HG03097 (cell line): ENCODE measurements around the gene PTPN11.
A peak's percentile ranks its signal among the peaks of the same experiment; 100 is the strongest.
"Not testable (repeated sequence)": the region's sequence is repeated elsewhere in the genome, so short reads cannot be mapped to it uniquely, and the experiment has no call there.

Experiments used
- ATAC-seq: cut with Tn5 transposase; IDR thresholded peaks from one replicate; pipeline ENCODE4 v1.9.1; 2021; ENCODE audit not compliant: unreplicated experiment, low FRiP score

PTPN11 gene

DNA sequence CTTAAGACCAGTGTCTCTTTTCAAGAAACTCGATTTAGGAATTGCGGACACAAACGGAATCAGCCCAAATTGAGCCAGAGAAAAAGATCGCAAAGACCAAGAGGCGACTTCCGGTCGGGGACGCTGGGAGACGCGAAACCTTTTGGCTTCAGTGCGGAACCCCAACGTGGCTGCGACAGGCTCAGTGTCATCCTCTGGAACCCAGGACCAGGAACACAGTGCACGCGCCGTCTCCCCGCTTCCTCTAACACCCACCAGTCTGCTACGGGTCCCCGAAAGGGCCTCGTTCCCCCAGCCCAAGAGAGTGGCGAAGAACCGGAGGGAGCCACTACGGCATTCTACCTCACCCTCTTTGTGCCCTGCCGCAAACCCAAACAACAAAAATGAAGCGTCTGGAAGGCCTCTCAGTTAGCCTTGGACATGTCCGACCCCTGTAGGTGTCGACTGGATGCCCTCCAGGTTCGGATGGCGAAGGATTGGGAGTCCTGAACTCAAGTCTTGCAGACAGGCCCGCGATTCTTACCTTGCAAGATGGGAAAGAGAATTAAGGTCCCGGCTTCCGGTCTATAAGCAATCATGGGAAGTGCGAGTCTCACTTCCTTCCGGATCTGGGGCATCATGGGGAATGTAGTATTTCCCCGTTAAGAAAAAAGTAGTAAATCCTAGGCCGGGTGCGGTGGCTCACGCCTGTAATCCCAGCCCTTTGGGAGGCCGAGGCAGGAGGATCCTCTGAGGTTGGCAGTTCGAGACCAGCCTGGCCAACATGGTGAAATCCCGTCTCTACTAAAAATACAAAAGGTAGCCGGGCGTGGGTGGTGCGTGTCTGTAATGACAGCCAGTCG lies 9.5 kb upstream of the PTPN11 start, which contains the start of gene RPL6:
RPL6 (minus strand) TSS at position 542 of the 842 bp plus-strand sequence. CDS start 949 bp downstream, outside the sequence.
- ATAC-seq: peak; percentile 68

DNA sequence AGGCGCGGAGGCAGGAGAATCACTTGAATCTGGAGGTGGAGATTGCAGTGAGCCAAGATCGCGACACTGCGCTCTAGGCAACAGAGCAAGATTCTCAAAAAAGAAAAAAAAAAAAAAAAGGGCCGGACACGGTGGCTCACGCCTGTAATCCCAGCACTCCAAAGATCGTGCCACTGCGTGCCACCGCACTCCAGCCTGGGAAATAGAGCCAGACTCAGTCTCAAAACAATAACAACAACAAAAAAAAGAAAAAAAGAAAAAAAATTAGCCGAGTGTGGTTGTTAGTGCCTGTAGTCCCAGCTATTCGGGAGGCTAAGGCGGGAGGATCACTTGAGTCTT lies 8.9 kb upstream of the PTPN11 start:
- no peak for ATAC-seq

DNA sequence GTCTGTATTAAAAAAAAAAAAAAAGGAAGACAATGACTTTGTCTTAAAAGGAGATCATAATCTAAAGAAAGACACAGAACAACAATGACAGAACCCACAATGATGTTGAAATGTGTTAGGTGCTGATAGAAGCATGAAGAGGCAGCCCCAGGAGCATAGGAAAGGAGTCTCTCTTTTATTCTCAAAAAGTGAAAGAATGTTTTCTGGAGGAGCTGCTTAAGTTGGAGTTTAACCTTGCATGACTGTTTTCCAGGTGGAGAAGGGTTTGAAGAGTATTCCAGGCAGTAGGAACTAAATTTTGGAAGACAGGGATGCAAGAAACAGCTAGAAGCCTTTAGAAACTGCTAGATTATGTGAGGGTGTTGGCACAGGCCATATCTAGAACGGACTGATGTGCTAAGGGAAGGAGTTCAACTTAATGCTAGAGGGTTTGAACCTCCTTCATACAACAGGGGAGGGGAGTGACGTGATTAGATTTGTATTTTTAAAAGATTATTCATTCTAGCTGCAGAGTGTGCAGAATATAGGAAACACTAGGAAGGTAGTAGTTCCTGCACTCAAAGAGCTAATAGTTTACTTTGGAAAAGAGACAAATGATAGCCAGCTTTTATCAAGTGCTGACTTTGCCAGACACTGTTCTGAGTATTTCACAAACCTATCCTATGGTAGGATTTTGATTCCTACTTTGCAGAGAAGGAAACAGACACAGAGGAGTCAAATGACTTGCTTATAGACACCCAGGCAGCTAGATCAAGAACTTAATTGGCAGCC lies 4.7 kb upstream of the PTPN11 start:
- no peak for ATAC-seq

DNA sequence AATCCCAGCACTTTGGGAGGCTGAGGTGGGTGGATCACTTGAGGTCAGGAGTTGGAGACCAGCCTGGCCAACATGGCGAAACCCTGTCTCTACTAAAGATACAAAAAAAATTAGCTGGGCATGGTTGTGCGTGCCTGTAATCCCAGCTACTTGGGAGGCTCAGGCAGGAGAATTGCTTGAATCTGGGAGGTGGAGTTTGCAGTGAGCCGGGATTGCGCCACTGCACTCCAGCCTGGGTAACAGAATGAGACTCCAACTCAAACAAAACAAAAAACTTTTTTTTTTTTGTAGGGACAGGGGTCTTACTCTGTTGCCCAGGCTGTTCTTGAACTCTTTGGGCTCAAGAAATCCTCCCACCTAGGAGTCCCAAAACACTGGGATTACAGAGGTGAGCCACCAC lies 3.3 kb upstream of the PTPN11 start:
- ATAC-seq: not testable (repeated sequence)

DNA sequence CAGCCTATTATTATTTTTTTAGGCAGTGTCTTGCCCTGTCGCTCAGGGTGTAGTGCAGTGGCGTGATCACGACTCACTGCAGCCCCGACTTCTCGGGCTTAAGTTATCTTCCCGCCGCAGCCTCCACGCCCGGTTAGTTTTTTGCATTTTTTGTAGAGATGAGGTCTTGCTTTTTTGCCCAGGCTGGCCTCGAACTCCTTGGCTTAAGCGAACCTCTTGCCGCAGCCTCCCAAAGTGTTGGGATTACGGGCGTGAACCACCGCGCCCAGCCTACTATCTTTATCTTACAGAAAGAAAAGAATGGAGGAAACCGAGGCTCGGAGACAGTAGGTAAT lies 507 bp upstream of the PTPN11 start:
- ATAC-seq: no peak

GRCh38 chr12:112419297-112420133 lies 768 bp downstream of the PTPN11 start:
- ATAC-seq: no peak

DNA sequence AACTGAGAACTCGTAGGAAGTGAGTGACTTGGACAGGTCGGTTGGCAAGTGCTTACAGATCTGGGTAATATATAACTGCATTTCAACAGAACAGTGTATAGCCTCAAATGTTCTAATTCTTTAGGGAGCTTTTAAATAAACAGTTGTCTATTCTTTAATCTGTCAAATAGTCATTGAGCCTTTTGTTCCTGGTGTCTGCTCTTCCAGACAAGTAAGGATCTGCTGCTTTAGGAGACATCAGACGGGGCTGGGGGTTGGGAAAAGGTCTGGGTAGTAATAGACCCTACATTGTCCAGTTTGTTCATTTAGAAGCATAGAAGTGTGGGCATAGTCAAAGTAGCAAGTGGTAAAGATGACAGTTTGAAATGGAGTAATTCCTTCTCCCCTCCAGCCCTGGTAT lies 2.0 kb downstream of the PTPN11 start:
- ATAC-seq: no peak

DNA sequence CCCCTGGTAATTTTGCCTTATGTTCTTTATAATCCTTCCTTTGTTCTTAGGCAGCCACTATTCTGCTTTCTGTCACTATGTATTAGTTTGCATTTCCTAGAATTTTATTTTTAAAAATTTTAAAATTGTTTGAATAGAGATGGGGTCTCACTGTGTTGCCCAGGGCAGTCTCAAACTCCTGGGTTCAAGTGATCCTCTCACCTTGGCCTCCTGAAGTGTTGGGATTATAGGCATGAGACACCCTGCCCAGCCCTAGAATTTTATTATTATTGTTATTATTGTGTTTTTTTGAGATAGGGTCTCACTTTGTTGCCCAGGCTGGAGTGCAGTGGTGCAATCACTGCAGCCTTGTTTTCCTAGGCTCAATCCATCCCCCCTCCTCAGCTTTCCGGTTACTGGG lies 2.6 kb downstream of the PTPN11 start:
- ATAC-seq: no peak

DNA sequence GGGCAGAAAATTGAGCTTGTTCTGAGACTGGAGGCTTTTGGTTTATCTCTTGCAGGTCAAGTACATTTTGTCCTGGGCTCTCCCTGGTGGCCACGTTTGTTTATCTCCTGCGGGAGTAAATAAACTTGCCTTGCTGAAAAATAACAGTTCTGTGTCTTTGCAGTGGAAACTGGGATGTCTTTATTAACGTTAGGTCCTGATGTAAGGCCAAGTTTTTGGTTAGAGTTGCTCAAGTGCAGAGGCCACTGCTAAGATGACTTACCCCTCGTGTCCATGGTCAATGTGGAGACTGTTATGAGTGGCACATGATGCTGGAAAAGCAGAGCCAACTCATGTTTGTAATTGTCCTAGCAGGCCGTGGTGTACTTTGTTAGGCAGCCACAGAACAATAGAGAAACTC lies 3.8 kb downstream of the PTPN11 start:
- no peak for ATAC-seq

DNA sequence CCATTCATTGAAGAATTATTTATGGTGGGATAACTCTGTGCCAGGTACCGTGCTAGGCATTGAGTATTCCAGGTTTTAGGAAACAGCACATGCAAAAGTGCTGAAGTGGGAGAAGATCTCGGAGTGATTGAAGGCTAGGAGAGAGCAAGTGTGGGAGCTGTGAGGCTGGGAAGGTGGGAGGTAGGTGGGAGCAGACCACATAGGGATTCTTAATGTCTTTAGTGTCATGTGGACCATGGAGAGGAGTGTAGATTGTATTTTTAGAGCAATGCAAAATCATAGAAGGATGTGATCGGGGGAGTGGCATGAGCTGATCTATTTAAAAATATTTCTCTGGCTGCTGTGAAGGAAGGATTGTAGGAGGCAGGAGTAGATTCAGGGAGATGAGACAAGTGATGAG lies 5.4 kb downstream of the PTPN11 start:
- ATAC-seq: no peak

DNA sequence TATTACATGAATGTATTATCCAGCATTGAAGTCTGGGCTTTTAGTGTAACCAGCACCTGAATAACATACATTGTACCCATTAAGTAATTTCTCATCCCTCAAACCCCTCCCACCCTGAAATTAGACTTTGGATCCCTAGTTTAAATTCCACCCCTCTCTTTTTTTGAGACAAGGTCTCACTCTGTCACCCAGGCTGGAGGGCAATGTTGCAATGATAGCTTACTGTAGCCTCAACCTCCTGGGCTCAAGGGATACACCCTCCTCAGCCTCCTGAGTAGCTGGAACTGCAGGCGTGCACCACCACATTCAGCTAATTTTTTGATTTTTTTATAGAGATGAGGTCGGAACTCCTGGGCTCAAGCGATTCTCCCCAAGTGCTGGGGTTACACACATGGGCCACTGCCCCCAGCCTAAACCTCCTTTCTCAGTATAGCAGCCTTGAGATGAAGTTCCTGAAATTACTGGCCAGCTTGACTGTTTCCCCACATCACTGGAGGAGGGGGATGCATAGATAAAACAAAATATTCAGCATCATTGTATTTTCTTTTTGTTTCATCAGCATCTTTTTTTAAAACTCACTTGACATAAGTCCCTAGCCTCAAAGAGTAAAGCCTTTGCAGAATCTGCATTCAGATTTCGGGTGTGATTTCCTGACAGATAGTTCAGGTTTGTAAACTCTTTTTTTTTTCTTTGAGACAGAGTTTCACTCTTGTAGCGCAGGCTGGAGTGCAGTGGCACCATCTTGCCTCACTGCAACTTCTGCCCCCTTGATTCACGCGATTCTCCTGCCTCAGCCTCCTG lies 7.0 kb downstream of the PTPN11 start:
- no peak for ATAC-seq

DNA sequence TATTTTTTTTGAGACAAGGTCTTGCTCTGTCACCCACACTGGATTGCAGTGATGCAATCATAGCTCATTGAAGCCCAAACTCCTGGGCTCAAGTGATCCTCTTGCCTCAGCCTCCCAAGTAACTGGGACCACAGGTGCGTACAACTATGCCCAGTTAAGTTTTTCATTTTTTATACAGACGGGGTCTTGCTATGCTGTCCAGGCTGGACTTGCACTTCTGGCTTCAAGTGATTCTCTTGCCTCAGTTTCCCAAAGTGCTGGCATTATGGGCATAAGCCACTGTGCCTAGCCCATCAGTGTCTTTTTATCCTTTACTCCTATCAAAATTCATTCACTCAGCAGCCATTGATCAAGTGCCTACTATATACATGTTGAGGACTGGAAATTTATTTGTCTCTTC lies 9.0 kb downstream of the PTPN11 start:
- ATAC-seq: no peak

DNA sequence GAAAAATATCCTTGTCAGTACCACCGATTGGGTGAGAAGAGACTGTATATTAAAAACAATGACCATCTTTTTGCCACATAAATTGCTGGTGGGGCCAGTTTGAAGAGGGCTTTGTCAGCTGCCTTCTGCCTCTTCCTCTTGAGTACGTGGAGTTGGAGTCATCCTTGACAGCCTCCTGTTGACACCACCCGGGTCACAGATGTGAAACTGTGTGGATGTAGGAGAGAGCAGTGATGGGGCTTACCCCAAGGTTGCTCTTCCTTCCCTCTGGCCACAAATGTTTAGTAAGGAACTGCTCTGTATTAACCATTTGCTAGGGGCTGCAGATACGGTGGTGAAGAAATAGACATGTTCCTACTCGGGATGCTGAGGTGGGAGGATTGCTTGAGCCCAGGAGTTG lies 12.2 kb downstream of the PTPN11 start:
- ATAC-seq: no peak

DNA sequence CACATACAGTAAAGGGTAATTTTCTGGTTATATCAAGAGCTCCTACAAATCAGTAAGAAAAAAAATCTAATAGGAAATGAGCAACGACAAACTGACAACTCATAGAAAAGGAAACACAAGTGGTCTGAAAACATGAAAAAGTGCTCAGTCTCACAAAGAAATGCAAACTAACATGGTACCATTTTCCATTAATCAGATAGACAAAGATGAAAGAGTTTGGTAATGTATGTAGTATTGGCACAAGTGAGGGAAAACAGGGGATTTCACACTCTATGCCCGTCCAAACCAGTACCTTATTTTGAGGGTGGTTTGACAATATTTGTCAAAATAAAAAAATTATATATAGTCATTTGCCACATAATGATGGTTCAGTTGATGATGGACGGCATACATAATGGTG lies 13.2 kb downstream of the PTPN11 start:
- no peak for ATAC-seq

- ATAC-seq: no peak
Measured at GRCh38 chr12:112433551-112433950, 14.8 kb downstream of the PTPN11 start.

DNA sequence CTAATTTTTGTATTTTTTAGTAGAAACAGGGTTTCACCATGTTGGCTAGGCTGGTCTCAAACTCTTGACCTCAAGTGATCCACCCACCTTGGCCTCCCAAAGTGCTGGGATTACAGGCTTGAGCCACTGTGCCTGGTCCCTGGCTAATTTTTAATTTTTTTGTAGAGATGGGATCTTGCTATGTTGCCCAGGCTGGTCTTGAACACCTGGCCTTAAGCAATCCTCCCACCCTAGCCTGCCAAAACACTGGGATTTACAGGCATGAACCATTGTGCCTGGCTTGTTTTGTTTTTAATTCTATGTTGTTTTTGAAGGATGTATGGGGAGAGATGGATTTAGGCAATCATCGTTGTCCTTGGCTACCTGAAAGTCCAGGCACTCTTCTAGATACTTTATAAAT lies 19.9 kb downstream of the PTPN11 start:
- not testable (repeated sequence) for ATAC-seq

GRCh38 chr12:112439769-112440168 lies 21.0 kb downstream of the PTPN11 start:
- ATAC-seq: no peak

GRCh38 chr12:112440653-112441052 lies 21.9 kb downstream of the PTPN11 start:
- ATAC-seq: not testable (repeated sequence)

DNA sequence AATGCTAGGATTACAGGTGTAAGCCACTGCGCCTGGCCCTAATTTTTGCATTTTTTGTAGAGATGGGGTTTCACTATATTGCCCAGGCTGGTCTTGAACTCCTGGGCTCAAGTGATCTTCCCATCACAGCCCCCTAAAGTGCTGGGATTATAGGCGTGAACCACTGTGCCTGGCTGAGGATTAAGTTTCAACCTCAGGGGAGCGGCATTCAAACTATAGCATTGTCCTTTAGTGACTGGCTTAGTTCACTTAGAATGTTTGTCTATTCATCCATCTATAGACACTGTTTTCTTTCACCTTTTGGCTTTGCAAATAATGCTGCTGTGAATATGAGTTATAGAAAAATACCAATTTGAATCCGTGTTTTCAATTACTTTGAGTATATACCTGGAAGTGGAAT lies 25.2 kb downstream of the PTPN11 start:
- ATAC-seq: no peak

DNA sequence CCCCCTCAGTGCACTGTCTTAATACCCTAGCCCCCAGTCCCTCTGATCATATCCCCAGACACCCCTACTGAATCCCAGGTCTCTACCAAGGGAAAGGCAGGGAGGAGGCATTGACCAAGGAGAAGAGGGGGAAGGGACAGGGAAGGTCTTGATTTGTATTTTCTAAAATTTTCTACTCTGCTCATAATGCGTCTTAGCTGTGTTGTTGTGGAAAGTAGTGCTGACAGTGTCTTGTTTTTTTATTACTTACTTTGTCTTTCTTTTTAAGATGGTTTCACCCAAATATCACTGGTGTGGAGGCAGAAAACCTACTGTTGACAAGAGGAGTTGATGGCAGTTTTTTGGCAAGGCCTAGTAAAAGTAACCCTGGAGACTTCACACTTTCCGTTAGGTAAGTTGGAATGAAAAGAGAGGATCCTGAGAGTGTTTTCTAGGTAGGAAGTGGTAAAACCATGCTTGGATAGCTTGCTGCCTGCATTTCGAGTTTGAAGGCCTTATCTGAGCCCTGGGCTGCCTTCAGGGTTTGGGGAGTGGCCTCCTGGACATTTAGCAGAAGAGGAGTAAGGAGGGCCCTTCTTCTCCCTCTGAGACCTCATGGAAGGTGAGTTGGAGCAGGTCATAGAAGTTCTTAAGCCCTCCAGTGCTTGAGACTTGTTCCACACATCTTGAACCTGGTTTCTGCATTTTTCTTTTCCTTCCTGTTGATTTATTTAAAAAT lies 27.4 kb downstream of the PTPN11 start:
- no peak for ATAC-seq
